Keratinocyte (primary cell): ENCODE data around the gene AKAP6. TPM values are rescaled to one million over a fixed set of nuclear protein-coding genes. Genes with fewer than 3 reads are reported as not detected.

Source experiments
- DNase-seq: peaks from one replicate; pipeline ENCODE4 v3.0.0-alpha.2; 2011; ENCODE audit warnings: low read depth, missing footprints, low spot score
- FAIRE-seq: peaks from 2 replicates; lab custom pipeline; 2011; peaks lifted over from hg19 to GRCh38; lab: Jason Lieb, UNC
- H2AFZ ChIP-seq: 2 replicates; pipeline ENCODE4 v1.6.0; 2012; ENCODE audit warnings: low read length, control low read depth, inconsistent platforms; ENCODE audit not compliant: control insufficient read depth
- H3K27ac ChIP-seq: 2 replicates; pipeline ENCODE4 v1.5.1; 2011; ENCODE audit warnings: low read length; ENCODE audit not compliant: control insufficient read depth, insufficient read depth
- H3K27me3 ChIP-seq: 3 replicates; pipeline ENCODE4 v1.6.0; 2011; ENCODE audit warnings: low read length; ENCODE audit not compliant: control insufficient read depth, insufficient read depth; ENCODE audit errors: extremely low read depth
- H3K36me3 ChIP-seq, 2 experiments: 2 replicates in 1 of 2; 3 replicates in 1 of 2; pipeline ENCODE4 v1.5.1; 2011; ENCODE audit warnings: low read length in 2 of 2, mild to moderate bottlenecking in 1 of 2; ENCODE audit not compliant: control insufficient read depth in 2 of 2, insufficient read depth in 2 of 2; ENCODE audit errors: extremely low read depth in 1 of 2
- H3K4me1 ChIP-seq: 3 replicates; pipeline ENCODE4 v1.5.1; 2011; ENCODE audit warnings: low read length; ENCODE audit not compliant: control insufficient read depth, insufficient read depth; ENCODE audit errors: extremely low read depth
- H3K4me2 ChIP-seq: 3 replicates; pipeline ENCODE4 v1.6.0; 2011; ENCODE audit warnings: low read depth, low read length; ENCODE audit not compliant: control insufficient read depth, insufficient read depth; ENCODE audit errors: extremely low read depth
- H3K4me3 ChIP-seq, 3 experiments: fragments of 200-600 bp in 1 of 3; sonication (generic) in 1 of 3; 2 replicates in 2 of 3; 3 replicates in 1 of 3; pipeline ENCODE4 v1.5.1; 2011 to 2016; ENCODE audit warnings: low read length in 3 of 3, mild to moderate bottlenecking in 3 of 3, control low read depth in 2 of 3, inconsistent platforms in 1 of 3, low read depth in 1 of 3, mixed read lengths in 1 of 3, mixed run types in 1 of 3, moderate library complexity in 1 of 3; ENCODE audit not compliant: control insufficient read depth in 2 of 3, insufficient read depth in 2 of 3; ENCODE audit errors: extremely low read depth in 1 of 3
- H3K79me2 ChIP-seq: 2 replicates; pipeline ENCODE4 v1.6.0; 2012; ENCODE audit warnings: low read length; ENCODE audit not compliant: control insufficient read depth, insufficient read depth
- H3K9ac ChIP-seq: 3 replicates; pipeline ENCODE4 v1.6.0; 2011; ENCODE audit warnings: low read length; ENCODE audit not compliant: control insufficient read depth, insufficient read depth; ENCODE audit errors: extremely low read depth
- H3K9me1 ChIP-seq: 3 replicates; pipeline ENCODE4 v1.6.0; 2011; ENCODE audit warnings: low read length; ENCODE audit not compliant: control insufficient read depth, insufficient read depth; ENCODE audit errors: extremely low read depth
- H3K9me3 ChIP-seq: 2 replicates; pipeline ENCODE4 v1.5.1; 2012; ENCODE audit warnings: low read depth, low read length; ENCODE audit not compliant: control insufficient read depth
- H4K20me1 ChIP-seq: 3 replicates; pipeline ENCODE4 v1.6.0; 2011; ENCODE audit warnings: low read length; ENCODE audit not compliant: control insufficient read depth, insufficient read depth; ENCODE audit errors: extremely low read depth
- CTCF ChIP-seq, 3 experiments: IDR thresholded peaks in 1 of 3; conservative IDR thresholded peaks in 1 of 3; optimal IDR thresholded peaks in 1 of 3; 2 replicates in 2 of 3; 3 replicates in 1 of 3; pipeline versions ENCODE3 to v1.5.1; 2011; ENCODE audit warnings: low read length in 3 of 3, mild to moderate bottlenecking in 3 of 3, moderate library complexity in 2 of 3, control low read depth in 1 of 3, inconsistent platforms in 1 of 3; ENCODE audit not compliant: insufficient read depth in 2 of 3; ENCODE audit errors: extremely low read depth in 1 of 3
- EZH2 ChIP-seq: IDR thresholded peaks from one replicate; pipeline ENCODE4 v1.6.1; 2012; ENCODE audit warnings: inconsistent platforms, mild to moderate bottlenecking, low read length, moderate library complexity
- dilution Hi-C: fragments of 300-500 bp; cut with MboI; formaldehyde crosslinking; loops from one replicate; pipeline ENCODE4 v1.7.0; 2020; ENCODE audit warnings: low sequenced_read_pairs; ENCODE audit not compliant: extremely low pct_ligation_motif_present
- polyA plus RNA-seq, 5 experiments: library from polyadenylated mRNA; depleted of rRNA in 3 of 5; stranded (reverse) in 3 of 5; stranded (forward) in 1 of 5; unstranded in 1 of 5; fragments of >200 nt; gene quantifications; 1 replicate in 1 of 5; 2 replicates in 3 of 5; 3 replicates in 1 of 5; pipeline versions ENCODE4 v1.2.1 to v1.2.3, GENCODE V29; 2011 to 2012; ENCODE audit warnings: missing spikeins in 2 of 5, low read depth in 1 of 5, low replicate concordance in 1 of 5

Gene AKAP6
- polyA plus RNA-seq, 1 donor (not counting 4 experiments of a cell fraction or from before 2014, with no cell fraction given) = 2.0 TPM

GRCh38 chr14:32734261-32734660, 405.2 kb downstream of the AKAP6 start:
- no peaks in the 10 kb centered on the region for H3K27me3 ChIP-seq
- no peaks in the 10 kb centered on the region for H3K79me2 ChIP-seq
- H3K9me1 ChIP-seq = no peaks in the 10 kb centered on the region
- H3K36me3 ChIP-seq = no peaks in the 10 kb centered on the region
- TF ChIP-seq EZH2 = no peak
- TF ChIP-seq CTCF (optimal IDR thresholded peaks at IDR 0.05 in 1 of 3, IDR thresholded peaks at IDR 0.05 in 1 of 3, conservative IDR thresholded peaks at IDR 0.05 in 1 of 3; ENCODE audit: extremely low read depth in 1 of 3, insufficient read depth in 2 of 3, low read length in 3 of 3) = no peak
- H3K4me3 ChIP-seq = no peak overlapping the region
- H3K9ac ChIP-seq = no peak overlapping the region
- DNase-seq (no peak), FAIRE-seq (no peak)
- dilution Hi-C loops = no loop called here
- H4K20me1 ChIP-seq = no peaks in the 10 kb centered on the region
- H2AFZ ChIP-seq = no peak overlapping the region
- no peaks in the 10 kb centered on the region for H3K9me3 ChIP-seq
- peaks cover 5% of the 10 kb centered on the region for H3K4me1 ChIP-seq
- no peak overlapping the region for H3K27ac ChIP-seq
- H3K4me2 ChIP-seq = no peak overlapping the region

- TF ChIP-seq EZH2 (no peak), CTCF (optimal IDR thresholded peaks at IDR 0.05 in 1 of 3, IDR thresholded peaks at IDR 0.05 in 1 of 3, conservative IDR thresholded peaks at IDR 0.05 in 1 of 3; ENCODE audit: extremely low read depth in 1 of 3, insufficient read depth in 2 of 3, low read length in 3 of 3) (no peak)
- Histone ChIP-seq H3K9ac (no peak overlapping the region), H2AFZ (no peak overlapping the region), H3K79me2 (no peaks in the 10 kb centered on the region), H3K36me3 (no peaks in the 10 kb centered on the region), H3K9me3 (no peaks in the 10 kb centered on the region), H3K4me1 (peaks cover 5% of the 10 kb centered on the region), H3K27me3 (no peaks in the 10 kb centered on the region), H3K9me1 (no peaks in the 10 kb centered on the region), H4K20me1 (no peaks in the 10 kb centered on the region), H3K4me3 (no peak overlapping the region), H3K4me2 (no peak overlapping the region), H3K27ac (no peak overlapping the region)
- no peak for DNase-seq
- dilution Hi-C loops = no loop called here
- FAIRE-seq = no peak
Measured at GRCh38 chr14:32737621-32738020, 408.5 kb downstream of the AKAP6 start.
